ENCODE results near the gene BRINP2. TPM values are rescaled to one million over a fixed set of nuclear protein-coding genes. Genes with fewer than 3 reads are reported as not detected.

Gene BRINP2
- total RNA-seq, 6 experiments from 2014 or later, result 0.09 to 0.57 (median 0.36) TPM

DNA sequence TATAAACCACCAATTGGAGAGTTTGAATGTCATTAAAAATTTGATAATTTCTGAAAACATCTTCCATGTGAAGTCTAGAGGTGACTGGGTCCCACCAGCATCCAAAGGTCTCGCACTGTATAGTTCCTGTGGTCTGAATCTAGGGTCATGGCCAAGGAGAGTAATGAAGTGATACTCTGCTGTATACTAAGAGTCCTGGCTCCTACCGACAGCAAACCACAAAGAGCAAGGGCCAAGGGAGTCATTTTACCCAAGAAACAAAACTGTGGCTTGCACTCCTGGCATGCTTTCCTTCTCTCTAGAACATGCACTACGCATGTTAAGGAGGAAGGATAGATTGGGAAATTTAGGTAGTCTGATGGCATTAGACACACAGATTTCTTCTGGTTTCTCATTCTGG lies 115.6 kb downstream of the BRINP2 start:
- no peaks in the 10 kb centered on the region for H3K4me1 ChIP-seq
- TF ChIP-seq, protein P1, sequence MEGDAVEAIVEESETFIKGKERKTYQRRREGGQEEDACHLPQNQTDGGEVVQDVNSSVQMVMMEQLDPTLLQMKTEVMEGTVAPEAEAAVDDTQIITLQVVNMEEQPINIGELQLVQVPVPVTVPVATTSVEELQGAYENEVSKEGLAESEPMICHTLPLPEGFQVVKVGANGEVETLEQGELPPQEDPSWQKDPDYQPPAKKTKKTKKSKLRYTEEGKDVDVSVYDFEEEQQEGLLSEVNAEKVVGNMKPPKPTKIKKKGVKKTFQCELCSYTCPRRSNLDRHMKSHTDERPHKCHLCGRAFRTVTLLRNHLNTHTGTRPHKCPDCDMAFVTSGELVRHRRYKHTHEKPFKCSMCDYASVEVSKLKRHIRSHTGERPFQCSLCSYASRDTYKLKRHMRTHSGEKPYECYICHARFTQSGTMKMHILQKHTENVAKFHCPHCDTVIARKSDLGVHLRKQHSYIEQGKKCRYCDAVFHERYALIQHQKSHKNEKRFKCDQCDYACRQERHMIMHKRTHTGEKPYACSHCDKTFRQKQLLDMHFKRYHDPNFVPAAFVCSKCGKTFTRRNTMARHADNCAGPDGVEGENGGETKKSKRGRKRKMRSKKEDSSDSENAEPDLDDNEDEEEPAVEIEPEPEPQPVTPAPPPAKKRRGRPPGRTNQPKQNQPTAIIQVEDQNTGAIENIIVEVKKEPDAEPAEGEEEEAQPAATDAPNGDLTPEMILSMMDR (IDR thresholded peaks at IDR 0.05), result no peak
- TF ChIP-seq POLR2A (IDR thresholded peaks at IDR 0.05), result no peak
- no peaks in the 10 kb centered on the region for H3K27me3 ChIP-seq
- intact Hi-C loops (cut with DNase I), result no loop called here
- no peak for DNase-seq
- no peak overlapping the region for H3K27ac ChIP-seq
- H3K4me3 ChIP-seq, result no peak overlapping the region
- no peak for ATAC-seq
- WGBS (ENCODE audit: insufficient coverage, low coverage, low lambda C conversion rate, missing lambda C conversion rate), result 72% methylated on average over 3 of the region's 3 CpGs
- no peaks in the 10 kb centered on the region for H3K9me3 ChIP-seq
- no peaks in the 10 kb centered on the region for H3K36me3 ChIP-seq

DNA sequence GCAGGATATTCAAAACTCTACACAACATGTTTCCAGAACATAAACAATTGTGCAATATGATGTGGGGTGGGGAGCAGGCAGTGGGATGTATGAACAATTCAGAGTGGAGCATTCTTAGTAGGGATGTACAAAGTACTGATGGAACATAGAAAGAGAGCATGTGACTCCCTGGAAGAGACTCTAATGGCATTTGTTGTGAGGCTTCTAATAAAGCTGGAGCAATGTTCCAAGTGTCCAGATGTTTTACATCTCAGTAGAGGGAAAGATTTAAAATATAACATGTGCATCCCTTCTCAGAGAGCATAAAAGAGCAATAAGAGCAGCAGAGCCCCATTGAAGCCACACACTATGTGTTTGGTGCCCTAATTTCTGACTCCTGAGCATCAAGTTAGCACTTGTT lies 116.5 kb downstream of the BRINP2 start:
- ATAC-seq, result no peak
- no peak for DNase-seq
- H3K4me3 ChIP-seq, result no peak overlapping the region

DNA sequence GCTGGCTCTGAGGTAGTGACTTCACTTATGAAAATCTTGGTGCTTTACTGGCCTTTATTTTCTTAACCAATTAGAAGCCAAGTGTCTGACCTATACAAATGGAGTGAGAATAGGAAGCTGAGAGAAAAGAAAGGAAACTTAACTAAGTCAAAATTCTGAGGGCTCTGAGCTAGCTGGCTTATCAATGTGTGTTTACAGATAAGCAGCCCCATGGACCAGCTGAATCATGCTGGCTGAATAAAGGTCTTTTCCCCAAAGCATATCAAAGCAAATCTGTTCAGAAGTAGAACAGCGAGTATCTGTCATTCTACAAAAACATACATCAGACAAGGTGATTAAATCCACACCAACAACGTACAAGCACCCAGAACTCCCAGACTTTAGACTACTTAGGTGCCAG lies 117.2 kb downstream of the BRINP2 start:
- TF ChIP-seq, protein P1 (IDR thresholded peaks at IDR 0.05), result no peak
- no peak for TF ChIP-seq POLR2A (IDR thresholded peaks at IDR 0.05)
- DNase-seq, result no peak
- Histone ChIP-seq H3K36me3 (no peaks in the 10 kb centered on the region), H3K27ac (no peak overlapping the region), H3K4me1 (no peaks in the 10 kb centered on the region), H3K27me3 (no peaks in the 10 kb centered on the region), H3K9me3 (no peaks in the 10 kb centered on the region), H3K4me3 (no peak overlapping the region)
- intact Hi-C loops (cut with DNase I), result no loop called here
- 27% methylated on average over 2 of the region's 2 CpGs for WGBS (ENCODE audit: insufficient coverage, low coverage, low lambda C conversion rate, missing lambda C conversion rate)
- ATAC-seq, result no peak

More for the DNA sequence above, 116.5 kb downstream of the BRINP2 start:
- no peaks in the 10 kb centered on the region for H3K36me3 ChIP-seq
- intact Hi-C loops (cut with DNase I), result no loop called here
- no peaks in the 10 kb centered on the region for H3K27me3 ChIP-seq
- no peaks in the 10 kb centered on the region for H3K4me1 ChIP-seq
- no peaks in the 10 kb centered on the region for H3K9me3 ChIP-seq
- TF ChIP-seq, protein P1 (IDR thresholded peaks at IDR 0.05), result no peak
- no peak overlapping the region for H3K27ac ChIP-seq

DNA sequence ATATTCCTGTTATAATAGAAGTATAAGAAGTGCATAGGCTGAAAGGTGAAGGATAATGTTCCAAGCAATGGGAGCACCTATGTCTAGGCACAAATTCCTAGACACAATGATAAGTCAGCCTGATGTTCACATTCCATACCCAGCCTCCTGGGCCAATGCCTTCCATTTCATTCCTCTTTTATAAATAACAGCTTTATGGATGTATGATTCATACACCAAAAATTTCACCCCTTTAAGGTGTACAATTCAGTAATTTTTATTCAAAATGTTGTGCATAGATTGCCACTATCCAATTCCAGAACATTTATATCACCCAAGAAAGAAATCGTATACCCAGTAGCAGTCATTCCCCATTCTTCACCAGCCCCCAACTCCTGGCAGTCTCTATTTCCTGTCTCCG lies 118.8 kb downstream of the BRINP2 start:
- intact Hi-C loops (cut with DNase I), result no loop called here

More for the DNA sequence above, 118.8 kb downstream of the BRINP2 start:
- TF ChIP-seq, protein P1 (IDR thresholded peaks at IDR 0.05), result no peak
- TF ChIP-seq POLR2A (IDR thresholded peaks at IDR 0.05), result no peak
- ATAC-seq, result no peak
- H3K4me1 ChIP-seq, result no peaks in the 10 kb centered on the region
- H3K36me3 ChIP-seq, result no peaks in the 10 kb centered on the region
- 48% methylated on average over 2 of the region's 2 CpGs for WGBS (ENCODE audit: insufficient coverage, low coverage, low lambda C conversion rate, missing lambda C conversion rate)
- H3K27ac ChIP-seq, result no peak overlapping the region
- no peak overlapping the region for H3K4me3 ChIP-seq
- no peaks in the 10 kb centered on the region for H3K27me3 ChIP-seq
- no peak for DNase-seq
- no peaks in the 10 kb centered on the region for H3K9me3 ChIP-seq

All from right lobe of liver (tissue), 6 donors.